Measurements from ENCODE around the gene SMOC2.

The SMOC2 gene

GRCh38 chr6:168403370-168404005 is 37.5 kb upstream of the SMOC2 start:
- Histone ChIP-seq H3K9me3 (ENCODE audit: control insufficient read depth, insufficient read depth, low read depth, low read length) (no peaks in the 10 kb centered on the region), H3K36me3 (ENCODE audit: control insufficient read depth in 2 of 2, insufficient read depth in 1 of 2, low read length in 2 of 2) (no peaks in the 10 kb centered on the region), H3K27ac (ENCODE audit: extremely low read depth, low read depth, low read length) (no peak overlapping the region), H3K4me1 (ENCODE audit: control insufficient read depth, insufficient read depth, low read length) (no peaks in the 10 kb centered on the region), H3K4me3 (ENCODE audit: low read depth, low read length) (no peak overlapping the region)
- CTCF ChIA-PET: no interaction called here
- TF ChIP-seq SETDB1 (IDR thresholded peaks at IDR 0.05; ENCODE audit: insufficient read length, low read length) (no peak), BCL6B (tag by site-specific recombination; IDR thresholded peaks at IDR 0.05) (no peak), ZNF433 (tag by site-specific recombination; IDR thresholded peaks at IDR 0.05; ENCODE audit: low read depth) (no peak), ZBTB20 (tag by site-specific recombination; IDR thresholded peaks at IDR 0.05) (no peak), ZBTB48 (tag by site-specific recombination; IDR thresholded peaks at IDR 0.05) (no peak), ZNF404 (tag by site-specific recombination; IDR thresholded peaks at IDR 0.05) (no peak)
- POLR2A ChIA-PET: no interaction called here

GRCh38 chr6:168404560-168404959 is 36.4 kb upstream of the SMOC2 start:
- no peaks in the 10 kb centered on the region for H3K36me3 ChIP-seq (ENCODE audit: control insufficient read depth in 2 of 2, insufficient read depth in 1 of 2, low read length in 2 of 2)
- ChIA-PET POLR2A (no interaction called here), CTCF (no interaction called here)
- H3K27ac ChIP-seq (ENCODE audit: extremely low read depth, low read depth, low read length): no peak overlapping the region
- no peaks in the 10 kb centered on the region for H3K9me3 ChIP-seq (ENCODE audit: control insufficient read depth, insufficient read depth, low read depth, low read length)
- no peak overlapping the region for H3K4me3 ChIP-seq (ENCODE audit: low read depth, low read length)
- TF ChIP-seq SCRT2 (tag by site-specific recombination; IDR thresholded peaks at IDR 0.05): peak; percentile 66; the same call in 1 of the 2 replicates
- no peak for TF ChIP-seq ZBTB48 (tag by site-specific recombination; IDR thresholded peaks at IDR 0.05)
- H3K4me1 ChIP-seq (ENCODE audit: control insufficient read depth, insufficient read depth, low read length): no peaks in the 10 kb centered on the region

GRCh38 chr6:168407842-168408241 is 33.1 kb upstream of the SMOC2 start:
- TF ChIP-seq ZNF2 (tag by site-specific recombination; IDR thresholded peaks at IDR 0.05): no peak
- no peak for TF ChIP-seq ZNF174 (tag by site-specific recombination; IDR thresholded peaks at IDR 0.05)
- no peak for TF ChIP-seq ZNF292 (tag by site-specific recombination; IDR thresholded peaks at IDR 0.05; ENCODE audit: borderline replicate concordance, low read depth)
- TF ChIP-seq ZNF585B (tag by site-specific recombination; IDR thresholded peaks at IDR 0.05): no peak
- no peak for TF ChIP-seq HIC1 (tag by site-specific recombination; IDR thresholded peaks at IDR 0.05)
- no peak for TF ChIP-seq ZNF529 (tag by site-specific recombination; IDR thresholded peaks at IDR 0.05; ENCODE audit: insufficient replicate concordance)
- no peak for TF ChIP-seq PRDM2 (tag by site-specific recombination; IDR thresholded peaks at IDR 0.05; ENCODE audit: borderline replicate concordance)
- no peak for TF ChIP-seq ZFP69B (tag by site-specific recombination; IDR thresholded peaks at IDR 0.05)
- ChIA-PET CTCF (no interaction called here), POLR2A (no interaction called here)
- H3K4me3 ChIP-seq (ENCODE audit: low read depth, low read length): no peak overlapping the region
- no peaks in the 10 kb centered on the region for H3K4me1 ChIP-seq (ENCODE audit: control insufficient read depth, insufficient read depth, low read length)
- H3K27ac ChIP-seq (ENCODE audit: extremely low read depth, low read depth, low read length): no peak overlapping the region
- H3K9me3 ChIP-seq (ENCODE audit: control insufficient read depth, insufficient read depth, low read depth, low read length): no peaks in the 10 kb centered on the region
- H3K36me3 ChIP-seq (ENCODE audit: control insufficient read depth in 2 of 2, insufficient read depth in 1 of 2, low read length in 2 of 2): no peaks in the 10 kb centered on the region

Data from HEK293 (cell line).